Skin of body (tissue), 3 donors: ENCODE results near the gene GGA1. TPM values are rescaled to one million over a fixed set of nuclear protein-coding genes. Genes with fewer than 3 reads are reported as not detected.

Source experiments
- DNase-seq: peaks from one replicate; lab custom pipeline; 2025; lab: John Stamatoyannopoulos, UW
- small RNA-seq: library from RNA; depleted of rRNA; stranded (forward); fragments of <200 nt; gene quantifications from one replicate; pipeline ENCODE3, GENCODE V24; 2014; ENCODE audit warnings: low replicate concordance
- total RNA-seq: library from RNA; depleted of rRNA; stranded (reverse); fragments of >200 nt; gene quantifications from one replicate; pipeline ENCODE4 v1.2.3, GENCODE V29; 2014

GGA1 gene
- total RNA-seq, 1 donor from 2014 or later, result 29.9 TPM

DNA sequence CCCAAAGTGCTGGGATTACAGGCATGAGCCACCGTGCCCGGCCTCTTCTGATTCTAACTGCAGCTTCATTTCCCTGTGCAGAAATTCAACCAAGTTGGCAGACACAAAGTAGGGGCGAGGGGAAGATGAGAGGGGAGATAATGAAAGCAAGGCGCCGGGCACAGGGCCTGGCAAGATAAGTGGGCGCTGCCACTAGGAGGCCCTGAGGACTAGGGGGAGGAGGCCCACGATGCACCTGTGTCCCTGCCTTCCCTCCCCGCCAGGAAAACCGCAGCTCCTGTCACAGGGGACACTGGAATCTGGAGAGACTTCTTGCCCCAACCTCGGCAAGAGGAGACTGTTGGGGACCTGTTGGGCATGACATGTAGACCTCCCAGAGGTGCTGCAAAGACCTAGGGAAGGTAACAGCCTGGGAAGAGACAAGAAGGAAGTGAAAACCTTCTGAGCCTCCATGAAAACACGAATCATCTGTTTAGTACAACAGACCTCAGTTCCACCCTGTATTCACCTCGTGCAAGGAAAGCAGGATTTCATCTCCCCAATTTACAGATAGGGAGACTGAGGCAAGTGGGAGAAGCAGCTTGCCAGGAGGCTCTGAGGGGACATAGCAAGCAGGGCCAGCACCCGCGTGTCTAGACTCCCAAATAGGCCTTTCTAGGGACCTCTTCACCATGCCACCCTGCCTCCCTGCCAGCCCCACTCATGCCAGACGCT, 63.7 kb downstream of the GGA1 start:
- no peak for DNase-seq

DNA sequence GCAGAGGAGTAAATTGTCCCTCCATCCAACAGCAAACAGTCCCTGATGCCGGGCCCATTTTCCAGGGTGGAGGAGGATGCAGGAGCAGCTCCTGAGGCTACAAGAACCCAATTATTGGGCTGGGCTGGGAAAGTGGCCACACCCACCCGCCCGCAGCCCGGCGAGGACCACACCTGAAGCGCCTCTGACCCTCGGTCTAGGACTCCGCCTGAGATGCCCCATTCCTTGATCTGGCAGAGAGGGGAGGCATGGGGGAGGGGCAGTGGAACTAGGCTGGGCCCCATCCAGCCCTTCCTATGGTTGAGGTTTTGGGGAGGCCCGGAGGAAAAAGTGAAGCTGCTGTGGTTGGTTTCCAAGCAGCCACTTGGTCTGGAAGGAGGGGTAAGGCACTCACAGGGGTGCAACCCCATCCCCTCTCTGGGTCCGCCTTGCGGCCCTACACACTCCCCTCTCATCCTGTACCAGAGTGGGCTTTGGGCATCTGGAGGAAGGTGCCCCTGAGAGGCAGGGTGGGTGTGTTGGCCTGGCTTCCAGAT, 64.4 kb downstream of the GGA1 start:
- no peak for DNase-seq

DNA sequence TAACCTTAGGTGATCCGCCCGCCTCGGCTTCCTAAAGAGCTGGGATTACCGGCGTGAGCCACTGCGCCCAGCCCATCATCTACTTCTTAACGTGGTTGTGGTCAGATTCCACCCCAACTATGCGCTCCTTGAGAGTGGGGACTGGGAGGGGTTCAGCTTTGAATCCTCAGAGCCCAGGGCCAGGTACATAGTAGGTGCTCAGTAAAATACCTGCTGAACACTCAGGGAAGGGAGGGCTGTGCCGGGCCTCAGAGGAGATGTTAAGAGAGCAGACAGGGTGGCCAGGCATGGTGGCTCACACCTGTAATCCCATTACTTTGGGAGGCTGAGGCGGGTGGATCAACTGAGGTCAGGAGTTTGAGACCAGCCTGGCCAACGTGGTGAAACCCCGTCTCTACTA, 65.6 kb downstream of the GGA1 start:
- DNase-seq, result no peak

DNA sequence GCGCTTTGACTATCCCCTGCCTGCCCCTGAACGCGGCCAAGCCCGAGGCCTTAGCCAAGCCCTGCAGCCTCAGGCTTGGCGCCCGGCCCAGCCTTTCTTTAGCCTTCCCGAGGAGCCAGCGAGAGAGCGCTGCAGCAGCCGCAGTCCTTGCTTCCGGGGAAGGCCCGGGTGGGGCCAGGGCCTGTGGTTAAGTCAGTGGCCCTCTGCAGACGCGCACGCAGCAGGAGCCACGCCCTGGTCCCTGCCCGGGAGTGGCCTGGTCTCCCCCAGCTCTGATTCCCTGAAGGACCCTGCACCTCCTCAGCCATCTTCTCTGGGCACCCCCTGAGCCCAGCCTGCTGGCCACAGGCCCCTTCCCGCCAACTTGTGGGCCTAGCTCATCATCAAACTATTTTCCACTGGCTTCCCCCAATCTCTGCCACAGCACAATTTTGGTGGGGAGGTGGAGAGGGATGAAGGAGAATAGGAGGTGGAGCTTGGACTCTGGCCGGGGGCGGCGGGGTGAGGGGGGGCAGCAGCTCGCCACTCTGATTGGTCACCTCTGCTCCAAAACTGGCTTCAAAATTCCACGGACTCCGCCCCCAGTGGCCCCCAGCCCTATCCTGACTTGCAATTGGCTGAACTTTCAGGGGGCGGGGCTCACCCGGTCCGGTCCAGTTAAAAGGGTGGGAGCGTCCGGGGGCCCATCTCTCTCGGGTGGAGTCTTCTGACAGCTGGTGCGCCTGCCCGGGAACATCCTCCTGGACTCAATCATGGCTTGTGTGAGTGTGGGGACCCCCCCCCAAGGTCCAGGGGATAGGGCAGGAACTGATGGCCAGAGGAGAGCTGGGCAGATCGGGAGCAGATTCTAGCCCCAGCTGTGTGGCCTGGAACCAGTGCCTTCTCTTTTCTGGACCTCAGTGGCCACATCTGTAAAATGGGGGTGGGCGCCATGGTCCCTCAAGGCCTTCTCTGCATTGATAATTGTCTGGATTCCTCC, 66.6 kb downstream of the GGA1 start, which contains the start of gene LGALS1:
TSS of gene LGALS1 (plus strand) at position 686 of the 979 bp plus-strand sequence. CDS start at position 753, 67 bp downstream.
- peak; percentile 98 for DNase-seq

DNA sequence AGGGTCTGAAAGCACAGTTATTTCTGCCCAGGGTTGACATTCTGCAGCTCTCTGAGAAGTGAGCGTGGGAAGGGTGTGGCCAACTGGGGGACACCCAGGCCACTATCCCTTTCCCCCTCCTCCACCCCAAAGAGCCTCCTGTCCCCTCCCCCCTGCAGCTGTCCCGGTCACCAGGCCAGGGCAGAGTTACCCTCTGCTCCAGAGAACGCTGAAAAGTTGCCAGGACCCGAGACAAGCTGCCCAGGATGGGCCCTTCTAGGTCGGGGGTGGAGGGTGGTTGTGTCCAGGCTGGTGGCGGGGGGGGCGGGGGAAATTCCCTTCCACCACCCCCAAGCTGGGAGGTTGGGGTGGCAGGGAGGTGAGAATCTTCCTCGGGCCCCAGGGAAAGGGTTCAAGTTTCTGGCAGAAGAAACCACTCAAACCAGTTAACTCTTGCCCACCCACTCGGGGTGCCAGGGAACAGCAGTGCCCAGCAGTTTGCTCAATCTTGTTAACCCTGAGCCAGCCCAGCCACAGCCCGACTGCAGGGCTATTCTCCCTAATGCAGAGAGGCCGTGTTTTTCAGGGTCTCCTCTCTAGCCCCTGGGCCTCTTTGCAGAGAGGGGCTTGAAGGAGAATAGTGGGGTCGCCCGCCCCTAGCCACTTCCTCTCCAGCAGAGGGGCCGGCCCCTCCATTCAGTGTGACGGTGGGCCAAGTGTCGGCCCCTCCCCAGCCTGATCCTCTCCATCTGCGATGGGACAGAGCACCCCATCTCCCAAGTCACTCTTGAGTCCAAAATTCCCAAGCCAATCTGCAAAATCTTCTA, 67.5 kb downstream of the GGA1 start:
- DNase-seq, result no peak

DNA sequence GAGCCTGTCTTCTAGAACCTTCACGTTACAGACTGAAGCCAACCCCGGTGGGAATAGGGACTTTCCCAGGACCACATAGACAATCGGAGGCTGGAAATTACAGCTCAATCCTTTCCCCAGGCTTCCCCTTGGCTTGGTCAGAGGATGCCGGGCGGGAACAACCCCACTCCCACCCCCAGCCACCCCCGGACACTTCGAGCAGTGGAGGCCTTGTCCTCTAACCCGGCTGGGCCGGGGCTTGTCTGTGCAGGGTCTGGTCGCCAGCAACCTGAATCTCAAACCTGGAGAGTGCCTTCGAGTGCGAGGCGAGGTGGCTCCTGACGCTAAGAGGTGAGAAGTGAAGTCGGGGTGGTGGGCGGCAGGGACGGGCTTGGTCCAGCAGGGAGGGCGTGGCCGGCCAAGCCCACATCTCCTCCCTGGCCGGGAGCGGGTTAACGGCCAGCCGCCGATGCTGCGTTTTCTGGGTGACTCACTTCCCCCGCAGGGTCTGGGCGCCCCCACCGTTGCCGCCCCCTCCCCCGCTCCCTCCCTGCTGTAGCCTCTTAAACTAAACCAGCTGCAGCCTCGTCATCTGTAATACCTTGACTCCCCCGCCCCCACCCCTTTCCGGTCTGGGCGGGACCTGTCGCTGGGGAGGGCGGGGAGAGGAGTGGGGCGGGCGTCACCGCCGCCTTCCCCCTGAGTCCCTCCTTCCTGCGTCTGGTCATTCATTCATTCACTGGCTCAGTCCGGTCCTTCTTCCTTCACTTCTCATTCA, 68.3 kb downstream of the GGA1 start:
- peak; percentile 84 for DNase-seq

DNA sequence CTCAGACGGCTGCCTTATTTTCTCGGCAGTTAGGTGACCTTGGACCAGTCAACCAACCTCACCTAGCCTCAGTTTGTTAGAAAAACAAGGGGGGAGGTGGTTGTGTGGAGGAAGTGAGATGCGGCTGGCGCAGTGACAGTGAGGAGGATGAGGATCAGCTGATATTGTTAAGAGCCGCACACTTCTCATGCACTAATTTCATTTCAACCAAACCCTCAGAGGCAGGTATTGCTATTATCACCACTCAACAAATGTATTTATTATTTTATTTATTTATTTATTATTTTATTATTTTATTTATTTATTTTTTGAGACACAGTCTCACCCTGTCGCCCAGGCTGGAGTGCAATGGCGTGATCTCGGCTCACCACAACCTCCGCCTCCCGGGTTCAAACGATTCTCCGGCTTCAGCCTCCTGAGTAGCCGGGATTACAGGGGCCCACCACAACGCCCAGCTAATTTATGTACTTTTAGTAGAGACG, 68.9 kb downstream of the GGA1 start:
- DNase-seq, result no peak

DNA sequence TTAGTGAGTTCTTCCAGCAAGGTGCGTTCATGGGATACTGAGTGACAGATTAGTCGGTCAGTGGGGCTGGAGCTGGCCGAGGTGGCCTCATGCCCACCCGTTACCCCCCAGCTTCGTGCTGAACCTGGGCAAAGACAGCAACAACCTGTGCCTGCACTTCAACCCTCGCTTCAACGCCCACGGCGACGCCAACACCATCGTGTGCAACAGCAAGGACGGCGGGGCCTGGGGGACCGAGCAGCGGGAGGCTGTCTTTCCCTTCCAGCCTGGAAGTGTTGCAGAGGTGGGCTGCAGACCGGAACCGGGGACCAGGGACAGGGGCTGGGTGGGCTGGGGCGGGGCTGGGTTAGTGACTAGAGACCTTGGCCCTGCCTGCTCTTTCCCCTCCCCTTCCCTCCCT, 69.7 kb downstream of the GGA1 start:
- no peak for DNase-seq

DNA sequence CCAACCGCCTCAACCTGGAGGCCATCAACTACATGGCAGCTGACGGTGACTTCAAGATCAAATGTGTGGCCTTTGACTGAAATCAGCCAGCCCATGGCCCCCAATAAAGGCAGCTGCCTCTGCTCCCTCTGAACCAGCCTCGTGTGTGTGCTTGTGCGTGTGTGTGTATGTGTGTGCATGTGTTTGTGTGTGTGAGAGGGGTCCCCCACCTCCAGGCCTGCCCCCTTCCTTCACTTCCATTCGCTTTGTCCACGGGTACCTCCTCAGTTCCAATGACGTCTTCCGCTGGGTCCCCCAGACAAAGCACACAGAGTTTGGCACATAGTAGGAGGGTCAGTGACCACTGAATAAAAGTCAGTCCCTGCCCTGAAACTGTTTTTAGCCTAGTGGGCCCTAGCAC, 71.0 kb downstream of the GGA1 start:
- DNase-seq, result no peak

DNA sequence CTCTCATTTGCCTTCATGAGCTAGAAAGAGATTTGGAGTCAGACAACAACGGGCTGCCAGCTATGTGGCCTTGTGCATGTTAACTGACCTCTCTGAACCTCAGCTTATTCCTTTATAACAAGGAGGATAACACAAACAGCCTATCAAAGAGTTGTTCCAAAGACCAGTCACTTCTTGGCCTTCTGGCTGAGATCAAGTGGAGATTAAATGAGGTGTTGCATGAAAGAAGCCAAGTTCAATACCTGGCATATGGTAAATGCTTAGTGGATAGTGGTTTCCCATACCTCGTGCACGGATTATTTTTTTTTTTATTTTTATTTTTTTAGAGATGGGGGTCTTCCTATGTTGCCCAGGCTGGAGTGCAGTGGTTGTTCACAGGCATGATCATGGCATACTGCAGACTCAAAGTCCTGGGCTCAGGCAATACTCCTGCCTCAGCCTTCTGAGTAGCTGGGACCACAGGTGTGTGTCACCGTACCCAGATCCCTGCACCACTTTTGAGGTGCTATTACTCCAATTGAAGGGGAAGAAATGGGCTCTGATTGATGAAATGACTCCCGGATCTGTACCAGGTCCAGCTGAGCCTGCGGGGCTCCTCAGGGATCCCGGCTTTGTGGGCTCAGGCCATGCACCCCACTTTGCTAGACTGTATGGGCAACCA, 71.7 kb downstream of the GGA1 start:
- no peak for DNase-seq

DNA sequence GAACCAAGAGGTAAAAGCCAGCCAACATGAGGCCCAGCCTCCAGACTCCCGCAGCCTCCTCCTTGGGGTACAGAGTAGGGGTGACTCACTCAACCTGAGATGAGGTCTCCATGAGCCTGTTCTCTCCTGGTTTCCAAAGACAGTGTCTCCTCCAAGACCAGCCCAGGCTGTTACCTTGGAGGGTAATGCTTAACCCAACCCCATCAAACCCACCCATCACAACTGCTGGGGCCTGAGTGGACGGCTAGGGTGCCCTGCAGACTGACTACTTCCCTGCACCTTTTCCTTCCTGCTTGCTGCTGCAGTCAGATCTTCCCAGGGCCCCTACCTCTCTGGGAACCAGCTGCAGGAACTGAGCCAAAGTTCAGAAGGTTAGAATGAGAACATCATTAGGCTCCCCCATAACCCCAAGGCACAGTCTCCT, 72.4 kb downstream of the GGA1 start:
- DNase-seq, result no peak

DNA sequence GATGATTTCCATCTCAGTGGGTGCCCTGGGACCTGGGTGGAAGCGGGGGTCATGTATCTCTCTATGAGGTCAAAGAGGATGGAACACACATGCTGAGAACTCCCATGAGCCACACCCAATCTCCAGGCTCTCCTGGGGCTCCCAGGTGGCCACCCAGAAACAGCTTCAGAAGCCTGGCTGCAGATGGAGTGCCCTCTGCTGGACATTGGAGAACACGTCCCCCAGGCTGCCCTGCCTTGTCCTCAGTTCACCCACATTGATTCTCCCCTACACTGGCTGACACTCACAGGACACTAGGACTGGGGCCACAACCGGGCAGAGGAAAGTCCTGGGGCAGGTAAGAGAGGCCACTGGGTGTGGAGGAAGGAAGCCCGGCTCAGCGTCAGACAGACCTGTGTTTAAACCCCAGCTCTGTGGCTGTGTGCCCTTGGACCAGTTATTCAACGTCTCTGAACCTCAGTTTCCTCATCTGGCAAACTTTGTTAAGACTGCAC, 73.0 kb downstream of the GGA1 start:
- peak; percentile 40 for DNase-seq

Small RNA genes lying within 50 kb of the gene (small RNA-seq; reads per million reads assigned to genes)
- gene RF00017 (not detected), gene RN7SL385P (not detected)

Other genes with a start within 250 kb of the GGA1 start
- 0.30 TPM for gene ELFN2, start 181.4 kb upstream of the GGA1 start, total RNA-seq
- gene MFNG, start 122.5 kb upstream of the GGA1 start, total RNA-seq, result 2.4 TPM
- 3.3 TPM for gene CARD10, start 89.4 kb upstream of the GGA1 start, total RNA-seq
- 8.9 TPM for gene CDC42EP1, start 48.4 kb upstream of the GGA1 start, total RNA-seq
- 0.39 TPM for gene LGALS2, start 28.7 kb upstream of the GGA1 start, total RNA-seq
- 8.4 TPM for gene SH3BP1, start 30.8 kb downstream of the GGA1 start, total RNA-seq
- gene PDXP, start 49.9 kb downstream of the GGA1 start, total RNA-seq, result 2.0 TPM
- gene LGALS1, start 66.8 kb downstream of the GGA1 start, total RNA-seq, result 1,340 TPM
- gene NOL12, start 77.5 kb downstream of the GGA1 start, total RNA-seq, result 16.3 TPM
- 40.1 TPM for gene TRIOBP, start 88.2 kb downstream of the GGA1 start, total RNA-seq
- gene GCAT, start 199.1 kb downstream of the GGA1 start, total RNA-seq, result 10.2 TPM
- gene GALR3, start 214.5 kb downstream of the GGA1 start, total RNA-seq, result not detected
- 10.4 TPM for gene ANKRD54, start 235.5 kb downstream of the GGA1 start, total RNA-seq
- 384 TPM for gene EIF3L, start 240.6 kb downstream of the GGA1 start, total RNA-seq